Activated CD4-positive, alpha-beta T cell treated with anti-CD3 and anti-CD28 coated beads for 24 hours (primary cell): ENCODE measurements around the gene PEX13.
"Not testable (repeated sequence)": the region's sequence is repeated elsewhere in the genome, so short reads cannot be mapped to it uniquely, and the experiment has no call there.

Source experiments
- DNase-seq, 2 donors: peaks; one replicate each; pipeline ENCODE4 v3.0.0-alpha.2; 2020; ENCODE audit warnings: low read depth in 2 of 2

The PEX13 gene

GRCh38 chr2:61009355-61009754, 8.2 kb upstream of the PEX13 start:
- DNase-seq: no peak

DNA sequence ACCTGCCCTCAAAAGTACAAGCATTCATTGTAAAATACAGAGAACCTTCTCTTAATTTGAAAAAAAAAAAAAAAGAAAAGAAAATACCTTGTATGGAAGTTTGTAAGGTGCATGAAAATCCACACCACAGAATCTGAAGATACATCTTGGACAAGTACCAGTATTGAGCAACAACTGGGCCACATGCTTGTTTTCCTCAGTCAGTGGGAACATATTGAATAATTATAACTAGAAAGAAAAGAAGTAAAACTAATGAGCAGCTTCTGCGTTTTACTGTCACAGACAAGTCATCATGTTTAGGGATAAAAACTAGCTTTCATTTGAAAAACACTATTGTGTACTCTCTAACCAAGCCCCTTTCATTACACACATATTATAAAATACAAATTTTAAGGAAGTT, 5.8 kb upstream of the PEX13 start:
- DNase-seq: no peak

GRCh38 chr2:61012303-61012702, 5.2 kb upstream of the PEX13 start:
- not testable (repeated sequence) for DNase-seq

GRCh38 chr2:61013382-61013781, 4.1 kb upstream of the PEX13 start:
- no peak for DNase-seq

DNA sequence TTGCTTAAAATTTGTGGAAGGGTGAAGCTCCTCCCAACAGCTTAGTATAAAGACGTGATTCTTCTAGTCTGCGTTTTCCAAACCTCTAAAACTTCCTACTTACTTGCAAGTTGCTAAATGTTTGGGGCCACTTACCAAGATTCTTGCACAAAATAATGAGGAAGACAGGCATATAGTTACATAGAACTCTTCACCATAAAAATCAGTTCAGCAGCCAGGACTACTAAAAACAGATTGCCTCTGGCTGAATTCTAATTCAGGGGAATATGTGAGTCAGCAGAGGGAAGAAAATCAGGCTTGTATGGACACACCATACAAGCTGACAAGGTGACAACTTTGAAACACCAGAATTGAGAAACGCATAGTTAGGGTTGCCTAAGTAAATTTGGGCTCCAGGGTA, 2.8 kb upstream of the PEX13 start:
- no peak for DNase-seq

DNA sequence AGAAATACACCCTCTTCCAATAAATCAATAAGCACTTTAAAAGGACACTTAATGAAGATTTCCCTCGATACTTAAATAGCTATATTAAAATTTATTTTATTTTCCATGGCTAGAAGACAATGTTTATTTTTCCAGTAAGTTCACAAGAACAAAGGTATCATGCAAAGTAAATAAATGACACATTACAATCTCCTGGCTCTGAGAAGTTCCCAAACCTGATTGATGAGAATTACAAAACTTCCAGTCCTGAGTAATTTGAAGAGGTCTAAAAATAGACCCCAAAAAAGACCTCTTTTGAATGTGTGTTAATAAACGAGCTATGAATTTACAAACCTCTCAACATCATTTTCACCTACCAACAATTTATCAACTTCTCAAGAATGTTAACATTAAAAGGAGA, 1.5 kb upstream of the PEX13 start:
- no peak for DNase-seq

DNA sequence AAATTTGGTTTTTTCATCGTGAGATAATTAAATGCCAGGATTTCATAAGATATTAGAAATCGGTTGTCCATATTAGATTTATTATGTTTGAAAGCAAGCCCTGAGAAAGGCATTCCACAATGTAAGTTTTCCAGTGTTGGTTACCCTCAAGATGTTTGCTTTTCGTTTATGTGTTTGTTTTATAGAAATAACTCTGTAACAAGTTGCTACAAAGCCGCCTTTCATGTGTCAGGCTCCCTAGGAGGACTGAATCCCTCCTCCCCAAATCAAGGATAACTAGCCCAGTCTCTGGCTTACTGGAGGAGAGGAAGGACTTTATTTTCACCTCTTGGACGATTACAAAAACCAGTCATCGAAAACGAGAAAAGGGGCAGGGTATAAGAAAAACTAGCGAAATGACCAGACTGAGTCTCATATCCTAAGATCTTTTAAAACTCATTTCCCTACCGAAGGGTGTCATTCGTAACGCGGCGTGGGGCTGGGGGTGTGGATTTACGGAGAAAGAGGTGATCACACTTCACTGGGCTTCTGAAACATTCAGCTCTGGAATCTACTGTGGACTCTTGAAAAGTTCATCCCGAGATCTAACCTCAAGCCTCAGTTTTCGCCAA, 1.0 kb upstream of the PEX13 start:
- peak in 1 of 2 donors; percentile 28 for DNase-seq

DNA sequence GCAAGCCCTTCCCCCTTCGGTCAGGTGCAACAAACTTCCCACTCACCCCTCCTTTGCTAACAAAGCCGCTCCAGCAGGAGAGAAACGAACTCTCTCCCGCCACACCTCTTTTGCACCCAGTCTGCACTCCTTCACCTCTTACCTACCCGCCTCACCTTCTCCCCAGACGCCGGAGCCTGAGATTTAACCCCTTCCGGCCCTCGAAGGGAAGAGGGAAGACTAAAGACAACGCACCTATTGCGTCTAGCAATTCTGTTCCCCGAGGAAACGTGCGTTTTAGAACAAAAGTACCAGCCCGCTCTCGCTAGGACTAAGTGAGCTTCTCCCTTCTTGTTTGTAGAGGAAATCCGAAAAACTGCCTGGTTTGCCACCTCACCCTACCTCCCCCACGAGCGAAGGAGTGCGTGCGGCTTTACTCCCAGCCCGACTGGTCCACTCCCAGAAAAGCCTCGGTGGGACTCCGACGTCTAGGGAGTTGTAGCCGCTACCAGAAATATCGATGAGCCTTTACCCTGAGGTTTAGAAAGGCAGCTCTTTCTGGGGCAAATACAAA, 441 bp upstream of the PEX13 start:
- DNase-seq: peak; percentile 46 to 49

- no peak for DNase-seq
These were observed 817 bp downstream of the PEX13 start for GRCh38 chr2:61018318-61018755.

- no peak for DNase-seq
These were observed 1.3 kb downstream of the PEX13 start for GRCh38 chr2:61018798-61019197.

GRCh38 chr2:61021228-61021660, 3.7 kb downstream of the PEX13 start:
- DNase-seq: no peak

GRCh38 chr2:61023670-61024069, 6.2 kb downstream of the PEX13 start:
- DNase-seq: no peak

DNA sequence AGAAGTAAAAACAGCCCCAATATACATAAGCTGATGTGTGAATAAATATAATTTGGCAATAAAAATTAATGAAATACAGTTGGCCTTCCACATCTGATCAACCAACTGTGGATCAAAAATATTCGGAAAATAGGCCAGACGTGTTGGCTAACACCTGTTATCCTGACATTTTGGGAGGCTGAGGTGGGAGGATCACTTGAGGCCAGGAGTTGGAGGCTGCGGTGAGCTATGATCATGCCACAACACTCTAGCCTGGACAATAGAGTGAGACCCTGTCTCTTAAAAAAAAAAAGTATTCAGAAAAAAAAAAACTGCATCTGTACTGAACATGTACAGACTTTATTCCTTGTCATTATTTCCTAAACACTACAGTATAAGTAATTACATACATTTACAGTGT, 12.0 kb downstream of the PEX13 start:
- DNase-seq: no peak

GRCh38 chr2:61034592-61034991, 17.1 kb downstream of the PEX13 start:
- DNase-seq: not testable (repeated sequence)

GRCh38 chr2:61036643-61037042, 19.1 kb downstream of the PEX13 start:
- DNase-seq: not testable (repeated sequence)

- no peak for DNase-seq
These were observed 25.3 kb downstream of the PEX13 start for GRCh38 chr2:61042807-61043206.

DNA sequence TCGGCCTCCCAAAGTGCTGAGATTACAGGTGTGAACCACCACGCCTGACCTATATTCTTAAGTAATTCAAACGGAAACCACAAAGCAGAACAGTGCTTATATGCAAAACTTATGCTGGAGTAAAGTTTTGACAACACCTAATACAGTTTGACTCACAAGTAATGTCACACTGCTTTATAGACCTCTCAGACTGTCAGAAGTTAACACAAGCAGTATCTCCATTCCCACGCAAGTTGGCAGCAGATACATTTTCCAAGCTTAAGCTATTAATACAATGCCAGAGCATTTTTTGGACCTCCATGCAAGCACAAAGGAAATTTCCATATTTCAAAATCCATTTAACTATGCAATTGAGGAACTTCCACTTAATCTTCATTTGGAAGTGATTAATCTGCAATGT, 27.1 kb downstream of the PEX13 start:
- DNase-seq: no peak

DNA sequence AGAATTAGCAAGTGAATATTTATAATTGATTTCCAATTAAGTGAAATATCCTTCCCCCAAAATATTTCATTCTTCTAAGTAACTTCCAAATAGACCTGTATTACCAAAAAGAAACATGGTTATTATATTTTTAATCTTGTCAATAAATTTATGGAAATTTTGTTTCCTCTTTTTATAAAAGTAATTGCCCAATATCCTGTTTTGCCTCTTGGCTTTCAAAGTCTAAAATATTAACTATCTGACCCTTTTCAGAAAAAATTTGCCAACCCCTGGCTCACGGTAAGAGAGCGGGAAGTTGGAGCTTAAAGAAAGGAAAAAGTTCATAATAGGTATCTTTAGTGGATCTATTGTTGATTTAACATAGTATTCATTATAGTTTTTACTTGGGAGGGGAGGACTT, 27.7 kb downstream of the PEX13 start:
- DNase-seq: no peak

GRCh38 chr2:61045999-61046398, 28.5 kb downstream of the PEX13 start:
- no peak for DNase-seq

DNA sequence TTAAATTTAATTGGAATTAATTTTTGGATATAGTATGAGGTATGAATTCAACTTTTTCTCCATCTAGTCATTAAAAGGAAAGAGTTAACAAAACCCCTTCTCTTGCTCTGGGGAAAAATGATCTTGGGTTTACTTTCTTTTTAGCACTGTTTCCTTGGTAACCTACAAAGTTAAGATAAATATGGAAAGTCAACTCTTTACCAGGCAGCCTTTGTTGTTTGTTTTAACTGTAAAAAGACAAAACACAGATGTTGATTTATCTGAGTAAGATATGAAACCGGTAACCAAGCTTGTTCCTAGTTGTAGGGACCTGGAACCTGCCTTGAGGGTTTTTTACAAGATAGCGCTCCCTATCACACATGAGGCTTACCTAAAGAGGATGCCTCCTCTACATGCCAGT, 38.0 kb downstream of the PEX13 start:
- no peak for DNase-seq

- no peak for DNase-seq
These were observed 40.0 kb downstream of the PEX13 start for GRCh38 chr2:61057562-61057961.

DNA sequence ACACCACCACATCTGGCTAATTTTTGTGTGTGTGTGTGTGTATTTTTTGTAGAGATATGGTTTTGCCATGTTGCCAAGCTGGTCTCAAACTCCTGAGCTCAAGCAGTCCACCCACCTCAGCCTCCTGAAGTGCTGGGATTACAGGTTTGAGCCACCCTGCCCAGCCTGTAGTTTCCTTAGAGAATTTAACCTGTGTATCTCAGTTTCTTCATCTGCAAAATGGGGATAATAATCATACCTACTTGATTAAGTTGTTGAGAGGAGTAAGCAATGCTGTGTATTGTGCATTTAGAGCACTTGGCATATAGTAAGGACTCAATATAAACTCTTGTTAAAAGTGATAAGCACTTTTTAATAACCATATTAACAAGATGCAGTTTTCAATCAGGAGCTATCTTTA, 41.9 kb downstream of the PEX13 start:
- no peak for DNase-seq

DNA sequence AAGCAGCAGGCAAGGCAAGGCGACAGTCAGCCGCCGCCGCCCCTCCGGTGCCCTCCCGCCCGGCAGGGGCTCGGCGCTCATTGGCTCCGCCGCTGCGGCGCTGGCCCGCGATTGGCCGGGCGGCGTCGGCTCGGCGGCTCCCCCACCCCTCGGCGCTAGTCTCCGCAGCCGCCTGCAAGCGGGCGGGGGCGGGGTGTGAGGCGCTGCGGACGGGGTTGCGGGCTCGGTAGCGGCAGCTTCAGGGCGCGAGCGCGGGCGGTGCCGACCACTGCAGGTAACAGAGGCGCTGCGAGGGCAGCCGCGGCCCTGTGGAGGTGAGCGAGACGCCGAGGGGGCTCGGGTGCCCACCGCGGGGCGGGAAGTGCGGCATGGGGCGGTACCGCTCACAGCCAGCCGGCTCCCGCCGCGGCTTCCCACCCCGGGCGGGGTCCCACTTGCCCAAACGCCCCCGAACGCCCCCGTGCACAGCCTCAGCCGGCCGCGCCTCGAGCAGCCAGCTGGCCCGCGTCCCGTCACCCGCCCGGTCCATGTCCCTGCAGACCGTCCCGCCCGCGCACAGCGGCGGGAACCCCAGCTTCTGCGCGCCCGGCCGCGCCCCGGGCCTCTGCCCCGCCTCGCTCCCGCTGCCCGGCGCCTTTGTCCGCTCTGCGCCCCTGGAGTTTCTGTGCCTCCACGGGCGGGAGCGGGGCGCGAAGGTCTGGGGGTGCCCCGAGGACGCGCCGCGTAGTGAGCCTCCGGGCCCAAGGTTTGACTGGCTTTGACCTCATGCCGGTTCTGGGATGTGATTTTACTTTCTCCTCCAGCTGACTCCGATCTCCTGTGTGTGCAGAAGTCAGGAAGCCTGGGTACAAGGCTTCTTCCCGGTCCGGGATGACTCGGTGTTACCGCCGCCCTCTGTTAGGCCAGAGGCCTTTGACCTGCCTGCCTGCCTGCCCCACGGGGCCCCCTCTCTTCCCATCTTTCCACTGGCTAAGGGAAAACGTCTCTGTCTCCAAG, 48.5 kb downstream of the PEX13 start, which contains the start of gene SANBR:
SANBR (plus strand) TSS at position 158 of the 996 bp plus-strand sequence. CDS start 4,480 bp downstream, outside the sequence.
- peak; percentile 66 to 68 for DNase-seq
